AG10803 (cell line): ENCODE measurements around the gene SIM2.
"Not testable (repeated sequence)": the region's sequence is repeated elsewhere in the genome, so short reads cannot be mapped to it uniquely, and the experiment has no call there.

Source experiments
- DNase-seq: peaks from one replicate; pipeline ENCODE4 v3.0.0; 2010; ENCODE audit warnings: low read depth
- H3K4me3 ChIP-seq: 2 replicates; pipeline ENCODE4 v1.5.1; 2011; ENCODE audit warnings: mild to moderate bottlenecking, low read length, control low read depth
- CTCF ChIP-seq: conservative IDR thresholded peaks from 2 replicates; pipeline ENCODE4 v1.5.1; 2011; ENCODE audit warnings: mild to moderate bottlenecking, low read length, control low read depth, inconsistent platforms

Gene SIM2, protein sequence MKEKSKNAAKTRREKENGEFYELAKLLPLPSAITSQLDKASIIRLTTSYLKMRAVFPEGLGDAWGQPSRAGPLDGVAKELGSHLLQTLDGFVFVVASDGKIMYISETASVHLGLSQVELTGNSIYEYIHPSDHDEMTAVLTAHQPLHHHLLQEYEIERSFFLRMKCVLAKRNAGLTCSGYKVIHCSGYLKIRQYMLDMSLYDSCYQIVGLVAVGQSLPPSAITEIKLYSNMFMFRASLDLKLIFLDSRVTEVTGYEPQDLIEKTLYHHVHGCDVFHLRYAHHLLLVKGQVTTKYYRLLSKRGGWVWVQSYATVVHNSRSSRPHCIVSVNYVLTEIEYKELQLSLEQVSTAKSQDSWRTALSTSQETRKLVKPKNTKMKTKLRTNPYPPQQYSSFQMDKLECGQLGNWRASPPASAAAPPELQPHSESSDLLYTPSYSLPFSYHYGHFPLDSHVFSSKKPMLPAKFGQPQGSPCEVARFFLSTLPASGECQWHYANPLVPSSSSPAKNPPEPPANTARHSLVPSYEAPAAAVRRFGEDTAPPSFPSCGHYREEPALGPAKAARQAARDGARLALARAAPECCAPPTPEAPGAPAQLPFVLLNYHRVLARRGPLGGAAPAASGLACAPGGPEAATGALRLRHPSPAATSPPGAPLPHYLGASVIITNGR

GRCh38 chr21:36698981-36699545, at the start of gene SIM2:
TSS of gene SIM2 (plus strand) at chr21:36699115. CDS start at chr21:36699747, 632 bp downstream.
- peak within 1 kb of the TSS; percentile 63 for H3K4me3 ChIP-seq
- no peak for TF ChIP-seq CTCF
- peak; percentile 53 for DNase-seq

DNA sequence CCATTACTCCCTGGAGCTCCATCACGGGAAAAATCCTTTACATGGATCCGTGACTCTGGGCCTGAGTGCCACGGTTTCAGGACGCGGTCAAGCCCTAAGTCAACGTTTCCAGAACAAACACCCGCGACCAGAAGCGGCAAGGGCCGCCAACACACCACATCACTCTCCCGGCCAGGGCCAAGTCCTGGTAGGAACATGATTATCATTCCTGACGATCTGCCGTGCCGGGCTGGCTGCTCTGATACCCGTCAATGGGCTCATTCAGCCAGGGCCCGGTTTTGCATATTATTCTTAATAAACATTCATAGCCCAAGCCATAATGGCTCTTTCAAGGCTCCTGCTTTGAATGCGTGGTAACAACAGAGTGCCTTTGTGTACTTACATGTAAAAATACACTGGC, 44.6 kb upstream of the SIM2 start:
- H3K4me3 ChIP-seq, result no peak overlapping the region
- no peak for DNase-seq
- no peak for TF ChIP-seq CTCF

DNA sequence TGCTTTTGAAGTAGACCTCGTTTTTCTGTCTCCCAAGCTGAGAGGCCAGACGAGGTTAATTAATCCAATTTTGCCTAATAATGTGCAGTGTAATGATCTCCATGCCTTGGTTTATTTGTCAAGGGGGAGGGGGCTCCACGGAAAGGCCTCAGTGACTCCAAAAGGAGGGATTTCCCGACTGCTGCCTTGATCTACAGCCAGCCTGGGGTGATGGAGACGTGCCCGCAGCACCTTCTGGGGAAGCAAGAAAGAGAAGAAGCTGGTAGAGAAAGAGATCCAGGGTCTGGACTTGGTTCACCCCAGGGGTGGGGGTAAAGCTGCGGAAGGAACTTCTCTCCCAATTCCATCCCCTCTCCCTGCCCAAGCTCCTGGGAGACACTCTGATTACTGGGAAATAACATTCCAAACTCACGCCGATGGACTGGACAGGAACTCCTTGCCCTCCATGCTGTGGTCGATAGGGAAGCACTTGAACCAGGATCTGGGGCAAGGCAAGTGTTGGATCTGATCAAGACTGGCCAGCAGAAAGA, 44.1 kb upstream of the SIM2 start:
- no peak for TF ChIP-seq CTCF
- no peak for DNase-seq

DNA sequence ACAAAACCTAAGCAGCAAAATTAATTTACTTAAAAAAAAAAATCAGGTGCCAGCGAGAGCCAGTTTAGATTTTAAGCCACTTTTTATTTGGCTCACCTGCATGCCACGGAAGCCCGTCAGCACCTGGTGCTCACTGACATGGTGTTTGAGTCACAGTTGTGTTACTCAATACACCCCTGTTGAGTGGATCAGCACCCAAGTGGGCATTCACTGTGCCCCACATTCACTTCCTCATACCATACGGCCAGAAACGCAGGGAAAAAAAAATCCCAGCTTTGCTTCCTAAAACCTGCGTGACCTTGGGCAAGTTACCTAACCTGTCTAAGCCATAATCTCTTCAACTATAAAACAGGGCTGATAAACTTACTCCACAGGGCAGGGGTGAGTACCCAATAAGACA, 42.8 kb upstream of the SIM2 start:
- no peak for TF ChIP-seq CTCF
- DNase-seq, result no peak
- no peak overlapping the region for H3K4me3 ChIP-seq

More for the DNA sequence above, 44.1 kb upstream of the SIM2 start:
- H3K4me3 ChIP-seq, result no peak overlapping the region

DNA sequence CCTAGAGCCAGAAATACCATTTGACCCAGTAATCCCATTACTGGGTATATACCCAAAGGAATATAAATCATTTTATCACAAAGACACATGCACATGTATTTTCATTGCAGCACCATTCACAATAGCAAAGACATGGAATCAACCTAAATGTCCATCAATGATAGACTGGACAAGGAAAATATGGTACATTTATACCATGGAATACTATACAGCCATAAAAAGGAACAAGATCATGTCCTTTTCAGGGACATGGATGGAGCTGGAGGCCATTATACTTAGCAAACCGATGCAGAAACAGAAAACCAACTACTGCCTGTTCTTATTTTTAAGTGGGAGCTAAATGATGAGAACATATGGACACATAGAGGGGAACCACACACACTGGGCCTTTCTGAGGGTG, 41.6 kb upstream of the SIM2 start:
- not testable (repeated sequence) for DNase-seq

DNA sequence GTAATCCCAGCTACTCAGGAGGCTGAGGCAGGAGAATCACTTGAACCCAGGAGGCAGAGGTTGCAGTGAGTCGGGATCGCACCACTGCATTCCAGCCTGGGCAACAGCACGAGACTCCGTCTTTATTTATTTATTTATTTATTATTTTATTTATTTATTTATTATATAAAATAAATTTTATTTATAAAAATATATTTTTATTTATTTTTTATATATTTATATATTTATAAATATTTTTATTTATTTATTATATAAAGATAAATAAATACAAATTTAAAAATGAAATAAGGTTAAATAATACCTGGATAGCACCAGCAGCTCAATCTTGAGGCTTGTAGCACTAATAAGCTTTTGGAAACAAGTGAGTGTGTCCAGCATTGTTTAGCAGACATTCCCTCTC, 40.9 kb upstream of the SIM2 start:
- no peak overlapping the region for H3K4me3 ChIP-seq
- no peak for DNase-seq
- no peak for TF ChIP-seq CTCF

More for the DNA sequence above, 41.6 kb upstream of the SIM2 start:
- H3K4me3 ChIP-seq, result not testable (repeated sequence)

DNA sequence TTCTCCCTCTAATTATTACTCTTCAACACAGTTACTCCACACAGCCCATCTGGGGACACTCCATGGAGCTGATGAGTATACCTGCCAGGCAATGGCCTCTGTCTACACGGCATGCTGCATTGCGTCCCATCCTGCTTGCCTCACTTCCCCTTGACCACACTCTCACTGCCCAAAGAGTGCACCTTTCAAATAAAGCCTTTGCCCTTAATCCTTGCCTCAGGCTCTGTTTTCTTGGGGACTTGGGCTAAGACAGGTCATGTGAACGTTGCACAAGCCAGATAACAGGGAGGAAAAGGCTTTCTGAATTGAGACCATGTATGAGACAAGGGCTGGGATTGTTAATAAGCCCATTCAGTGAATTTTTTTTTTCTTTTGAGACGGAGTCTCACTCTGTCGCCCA, 40.0 kb upstream of the SIM2 start:
- no peak for TF ChIP-seq CTCF
- H3K4me3 ChIP-seq, result no peak overlapping the region
- DNase-seq, result no peak
